Measurements from ENCODE around the gene SLC35B2. TPM values are rescaled to one million over a fixed set of nuclear protein-coding genes. Genes with fewer than 3 reads are reported as not detected.

SLC35B2 gene
- polyA plus RNA-seq, 1 experiment, result 83.5 TPM

DNA sequence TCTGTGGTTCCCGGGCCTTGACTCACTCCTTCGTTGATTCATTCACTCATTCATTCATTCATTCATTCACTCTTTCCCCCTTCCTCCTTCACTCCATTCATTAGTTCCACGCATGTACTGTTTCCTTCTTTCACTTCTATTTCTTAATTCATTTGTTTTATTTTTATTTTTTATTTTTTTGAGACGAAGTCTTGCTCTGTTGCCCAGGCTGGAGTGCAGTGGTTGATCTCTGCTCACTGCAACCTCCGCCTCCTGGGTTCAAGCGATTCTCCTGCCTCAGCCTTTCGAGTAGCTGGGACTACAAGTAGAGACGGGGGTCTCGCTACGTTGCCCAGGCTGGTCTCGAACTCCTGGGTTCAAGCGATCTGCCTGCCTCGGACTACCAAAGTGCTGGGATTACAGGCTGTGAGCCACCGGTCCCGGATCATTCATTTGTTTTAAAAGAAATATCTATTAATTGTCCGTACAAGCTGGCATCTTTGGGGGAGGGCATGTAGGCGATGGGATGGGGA, 8.4 kb upstream of the SLC35B2 start:
- ChIA-PET POLR2A (no interaction called here), CTCF (interaction anchor here (2.1 to 6.0 kb wide), 3 partner anchors 8 to 72 kb away, joined by 5 to 93 read pairs (median 18); partner anchors contain the start of gene SLC35B2)
- H3K27ac ChIP-seq (ENCODE audit: low read depth, low read length), result no peak overlapping the region
- no peak for TF ChIP-seq CTCF (IDR thresholded peaks at IDR 0.05; ENCODE audit: low read depth, low read length)
- H3K27me3 ChIP-seq (ENCODE audit: control insufficient read depth, insufficient read depth, low read length), result peaks cover 23% of the 10 kb centered on the region
- H3K9me3 ChIP-seq (ENCODE audit: control insufficient read depth, insufficient read depth, low read length), result no peaks in the 10 kb centered on the region; the same call in 1 of the 2 replicates
- H3K4me3 ChIP-seq (ENCODE audit: low read depth, low read length), result no peak overlapping the region
- no peak for DNase-seq (ENCODE audit: low read depth, low spot score)

DNA sequence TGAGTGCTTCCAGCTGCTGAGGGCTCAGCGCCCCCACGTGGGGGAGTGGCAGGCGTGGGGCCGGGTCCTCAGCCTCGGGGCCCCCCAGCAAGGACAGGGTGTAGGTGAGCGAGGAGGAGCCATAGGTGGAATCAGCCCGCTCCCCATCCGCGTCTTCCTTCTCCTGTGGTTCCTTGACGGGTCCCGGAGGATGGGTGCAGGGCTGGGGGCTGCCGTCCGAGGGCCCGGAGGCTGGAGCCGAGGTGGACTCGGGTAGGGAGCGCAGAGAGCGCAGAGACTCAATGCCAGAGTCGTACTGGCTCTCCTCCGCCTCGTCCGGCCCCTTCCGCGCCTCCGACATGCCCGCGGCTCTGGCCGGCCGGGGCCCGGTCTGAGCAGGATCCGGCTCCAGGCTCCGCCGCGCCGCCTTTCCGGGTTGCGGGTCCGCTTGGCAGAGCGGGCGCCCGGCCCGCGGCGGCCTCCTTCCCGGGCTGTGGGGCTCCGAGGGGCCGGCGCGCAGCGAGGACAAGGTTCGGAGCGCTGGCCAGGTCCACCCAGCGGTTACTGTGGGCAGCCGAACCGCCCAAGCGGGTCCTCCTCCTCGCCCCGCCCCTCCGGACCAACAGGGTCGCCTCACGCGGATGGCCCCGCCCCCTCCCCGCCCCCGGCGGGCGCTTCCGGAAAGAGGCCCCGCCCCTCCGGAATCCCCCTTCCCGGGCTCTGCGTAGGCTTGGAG, 7.8 kb upstream of the SLC35B2 start, which contains the start of gene NFKBIE:
TSS of gene NFKBIE (minus strand) at position 545 of the 715 bp plus-strand sequence. CDS start at position 340, 205 bp downstream.
- Histone ChIP-seq H3K27me3 (ENCODE audit: control insufficient read depth, insufficient read depth, low read length) (peaks cover 22% of the 10 kb centered on the region), H3K9me3 (ENCODE audit: control insufficient read depth, insufficient read depth, low read length) (no peaks in the 10 kb centered on the region; the same call in 1 of the 2 replicates), H3K4me3 (ENCODE audit: low read depth, low read length) (peak within 1 kb of the TSS; percentile 86), H3K27ac (ENCODE audit: low read depth, low read length) (peak within 1 kb of the TSS; percentile 75)
- peak; percentile 37 for TF ChIP-seq CTCF (IDR thresholded peaks at IDR 0.05; ENCODE audit: low read depth, low read length)
- ChIA-PET POLR2A (interaction anchor here (1.0 to 1.5 kb wide), 2 partner anchors 8 to 18 kb away, joined by 4 to 8 read pairs; partner anchors contain the start of genes HSP90AB1 and SLC35B2), CTCF (interaction anchor here (3.6 to 6.0 kb wide), 2 partner anchors 8 to 73 kb away, joined by 18 to 93 read pairs; partner anchors contain the start of gene SLC35B2)
- peak; percentile 71 for DNase-seq (ENCODE audit: low read depth, low spot score)

- Histone ChIP-seq H3K27ac (ENCODE audit: low read depth, low read length) (peak overlapping the region; percentile 75), H3K27me3 (ENCODE audit: control insufficient read depth, insufficient read depth, low read length) (peaks cover 15% of the 10 kb centered on the region), H3K9me3 (ENCODE audit: control insufficient read depth, insufficient read depth, low read length) (no peaks in the 10 kb centered on the region; the same call in 1 of the 2 replicates), H3K4me3 (ENCODE audit: low read depth, low read length) (peak overlapping the region; percentile 86)
- ChIA-PET POLR2A (interaction anchor here (0.6 to 1.5 kb wide), 3 partner anchors 7 to 43 kb away, joined by 3 to 8 read pairs (median 4); partner anchors contain the start of genes HSP90AB1 and SLC35B2), CTCF (no interaction called here)
- DNase-seq (ENCODE audit: low read depth, low spot score), result no peak
- TF ChIP-seq CTCF (IDR thresholded peaks at IDR 0.05; ENCODE audit: low read depth, low read length), result no peak
Observed at GRCh38 chr6:44264154-44265006, 7.1 kb upstream of the SLC35B2 start.

DNA sequence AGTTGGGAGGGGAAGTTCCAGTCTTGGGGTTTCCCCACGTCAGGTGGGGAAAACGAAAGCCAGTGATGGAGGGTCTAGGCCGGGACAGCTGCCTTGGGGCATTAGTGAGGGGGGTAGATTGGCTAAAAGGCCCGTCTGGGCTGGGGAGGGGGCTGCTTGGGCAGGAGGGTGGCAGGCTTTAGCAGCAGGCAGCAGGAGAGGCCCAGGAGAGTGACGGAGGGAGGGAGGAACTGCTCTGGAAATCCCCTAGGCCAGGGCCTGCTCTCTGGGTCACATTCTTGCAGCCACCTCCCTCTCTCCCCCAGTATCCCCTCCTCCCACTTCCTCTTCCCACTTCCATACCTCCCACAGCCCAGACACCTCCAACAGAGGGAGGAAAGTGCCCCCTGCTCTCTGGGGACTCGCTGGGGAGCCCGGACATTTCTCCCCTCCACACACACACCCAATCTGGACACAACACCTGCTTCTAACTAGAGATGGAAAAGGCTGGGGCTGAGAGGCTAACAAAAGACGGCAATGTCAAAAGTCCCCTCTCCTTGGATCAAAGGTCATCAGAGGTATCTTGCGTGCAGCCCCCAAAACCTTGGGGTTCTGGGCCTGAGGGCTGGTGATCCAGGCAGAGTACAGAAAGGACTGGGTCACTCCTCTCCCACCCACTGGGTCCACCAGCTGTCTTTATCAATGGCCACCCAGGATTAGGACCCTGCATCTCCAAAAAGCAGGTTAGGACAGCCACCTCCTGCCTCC, 6.2 kb upstream of the SLC35B2 start:
- no peaks in the 10 kb centered on the region; the same call in 1 of the 2 replicates for H3K9me3 ChIP-seq (ENCODE audit: control insufficient read depth, insufficient read depth, low read length)
- CTCF ChIA-PET, result interaction anchor here (1.2 kb wide), 1 partner anchor 49 kb away, joined by 4 read pairs; the partner anchor contains the start of gene AARS2
- H3K27ac ChIP-seq (ENCODE audit: low read depth, low read length), result peak overlapping the region; percentile 39
- peaks cover 7% of the 10 kb centered on the region for H3K27me3 ChIP-seq (ENCODE audit: control insufficient read depth, insufficient read depth, low read length)
- peak overlapping the region; percentile 86 for H3K4me3 ChIP-seq (ENCODE audit: low read depth, low read length)
- DNase-seq (ENCODE audit: low read depth, low spot score), result no peak
- POLR2A ChIA-PET, result interaction anchor here (1.5 kb wide), 1 partner anchor 17 kb away, joined by 8 read pairs; the partner anchor contains the start of gene HSP90AB1
- TF ChIP-seq CTCF (IDR thresholded peaks at IDR 0.05; ENCODE audit: low read depth, low read length), result no peak

All from AG04450 (cell line).